Nucleus accumbens (tissue), 56 donors: ENCODE data around the gene SERPINB5.
"Not testable (repeated sequence)": the region's sequence is repeated elsewhere in the genome, so short reads cannot be mapped to it uniquely, and the experiment has no call there.

Experiments
- DNase-seq, 56 donors: peaks; one replicate each; lab custom pipeline; 2025; lab: John Stamatoyannopoulos, UW

Gene SERPINB5

DNA sequence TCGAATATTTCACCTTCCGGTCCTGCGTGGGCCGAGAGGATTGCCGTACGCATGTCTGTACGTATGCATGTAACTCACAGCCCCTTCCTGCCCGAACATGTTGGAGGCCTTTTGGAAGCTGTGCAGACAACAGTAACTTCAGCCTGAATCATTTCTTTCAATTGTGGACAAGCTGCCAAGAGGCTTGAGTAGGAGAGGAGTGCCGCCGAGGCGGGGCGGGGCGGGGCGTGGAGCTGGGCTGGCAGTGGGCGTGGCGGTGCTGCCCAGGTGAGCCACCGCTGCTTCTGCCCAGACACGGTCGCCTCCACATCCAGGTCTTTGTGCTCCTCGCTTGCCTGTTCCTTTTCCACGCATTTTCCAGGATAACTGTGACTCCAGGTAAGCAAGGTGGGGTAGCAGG is at the start of gene SERPINB5:
Gene SERPINB5, plus strand, starts transcription at position 291 of the 400 bp plus-strand sequence. CDS start 7,471 bp downstream, outside the sequence.
- no peak for DNase-seq

DNA sequence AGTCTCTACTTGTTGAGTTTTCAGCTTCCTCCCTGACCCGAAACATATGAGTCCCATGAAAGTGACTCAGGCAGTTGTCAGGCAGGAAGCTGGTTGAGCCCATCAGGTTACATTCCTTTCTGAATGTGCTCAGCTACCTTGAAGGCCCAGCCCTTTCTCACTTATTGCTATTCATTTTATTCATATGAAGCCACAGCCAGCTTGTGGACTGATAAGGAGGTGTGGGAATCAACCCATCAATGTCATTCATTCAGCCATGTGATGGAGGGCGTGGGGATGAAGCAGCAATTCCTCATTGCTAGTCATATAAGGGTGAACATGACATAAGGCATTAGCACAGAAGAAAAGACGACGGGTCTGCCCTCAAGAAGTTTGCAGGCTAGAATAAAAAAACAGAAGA is 49.2 kb upstream of the SERPINB5 start:
- DNase-seq = no peak

GRCh38 chr18:63430526-63430925 is 46.2 kb upstream of the SERPINB5 start:
- no peak for DNase-seq

GRCh38 chr18:63431180-63431579 is 45.6 kb upstream of the SERPINB5 start:
- no peak for DNase-seq

- no peak for DNase-seq
Measured at GRCh38 chr18:63433334-63433866, 43.4 kb upstream of the SERPINB5 start.

- no peak for DNase-seq
Measured at GRCh38 chr18:63438181-63438580, 38.6 kb upstream of the SERPINB5 start.

GRCh38 chr18:63439334-63439733 is 37.4 kb upstream of the SERPINB5 start:
- DNase-seq = peak in 41 of 56 donors; percentile 1 to 64 (median 13)

GRCh38 chr18:63440219-63440618 is 36.5 kb upstream of the SERPINB5 start:
- DNase-seq = no peak

DNA sequence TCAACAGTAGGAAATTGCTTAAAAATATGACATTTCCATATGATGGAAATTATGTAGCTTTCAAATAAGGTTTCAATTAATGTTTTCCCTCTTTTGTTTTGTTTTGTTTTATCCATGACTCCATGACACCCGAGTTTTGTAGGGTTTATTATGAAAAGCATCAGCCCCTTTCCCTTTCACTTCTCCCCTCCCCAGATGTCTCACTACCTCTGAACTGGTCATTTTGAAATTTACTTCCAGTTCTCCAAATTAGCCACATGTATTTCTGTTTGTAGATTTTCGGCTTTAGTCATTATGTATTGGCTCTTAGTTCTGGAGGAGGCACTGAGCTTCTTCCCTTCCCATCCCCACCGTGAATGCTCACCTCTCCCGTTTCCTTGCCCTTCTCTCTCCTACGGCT is 35.9 kb upstream of the SERPINB5 start:
- no peak for DNase-seq

- DNase-seq = no peak
Measured at GRCh38 chr18:63443829-63444228, 32.9 kb upstream of the SERPINB5 start.

GRCh38 chr18:63444580-63444979 is 32.2 kb upstream of the SERPINB5 start:
- no peak for DNase-seq

- no peak for DNase-seq
Measured at GRCh38 chr18:63445037-63445436, 31.7 kb upstream of the SERPINB5 start.

DNA sequence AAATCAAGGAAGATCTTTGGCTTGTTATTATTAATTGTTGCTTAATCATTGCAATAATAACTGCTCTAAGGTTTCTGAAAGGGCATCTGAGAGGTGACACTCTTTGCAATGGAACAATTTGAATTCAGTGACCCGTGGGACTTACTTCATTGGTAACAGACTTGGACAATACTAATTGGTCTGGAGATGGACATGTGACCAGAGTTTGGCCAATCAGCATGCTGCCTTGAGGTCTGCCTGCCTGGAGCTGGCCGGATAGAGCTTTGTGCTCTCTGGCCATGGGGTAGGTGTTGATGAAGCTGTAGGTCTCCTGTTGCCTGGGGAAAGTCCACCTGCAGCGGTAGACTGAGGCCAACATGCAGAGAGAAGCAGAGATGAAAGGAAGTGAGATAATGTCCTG is 30.5 kb upstream of the SERPINB5 start:
- DNase-seq = no peak

GRCh38 chr18:63447066-63447465 is 29.7 kb upstream of the SERPINB5 start:
- no peak for DNase-seq

DNA sequence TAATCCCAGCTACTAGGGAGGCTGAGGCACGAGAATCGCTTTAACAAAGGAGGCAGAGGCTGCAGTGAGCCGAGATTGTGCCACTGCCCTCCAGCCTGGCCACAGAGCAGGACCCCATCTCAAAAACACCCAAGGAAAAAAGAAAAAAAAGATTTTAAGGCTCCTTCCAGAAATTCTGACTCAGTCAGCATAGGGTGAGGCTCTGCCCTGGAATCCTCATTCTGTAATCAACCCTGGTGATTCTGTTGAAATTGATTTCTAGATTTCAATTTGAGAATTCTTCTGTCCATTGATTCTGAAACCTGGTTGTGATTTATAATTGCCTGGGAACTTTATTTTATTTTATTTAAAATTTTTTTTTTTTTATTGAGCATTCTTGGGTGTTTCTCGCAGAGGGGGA is 27.3 kb upstream of the SERPINB5 start:
- DNase-seq = no peak

DNA sequence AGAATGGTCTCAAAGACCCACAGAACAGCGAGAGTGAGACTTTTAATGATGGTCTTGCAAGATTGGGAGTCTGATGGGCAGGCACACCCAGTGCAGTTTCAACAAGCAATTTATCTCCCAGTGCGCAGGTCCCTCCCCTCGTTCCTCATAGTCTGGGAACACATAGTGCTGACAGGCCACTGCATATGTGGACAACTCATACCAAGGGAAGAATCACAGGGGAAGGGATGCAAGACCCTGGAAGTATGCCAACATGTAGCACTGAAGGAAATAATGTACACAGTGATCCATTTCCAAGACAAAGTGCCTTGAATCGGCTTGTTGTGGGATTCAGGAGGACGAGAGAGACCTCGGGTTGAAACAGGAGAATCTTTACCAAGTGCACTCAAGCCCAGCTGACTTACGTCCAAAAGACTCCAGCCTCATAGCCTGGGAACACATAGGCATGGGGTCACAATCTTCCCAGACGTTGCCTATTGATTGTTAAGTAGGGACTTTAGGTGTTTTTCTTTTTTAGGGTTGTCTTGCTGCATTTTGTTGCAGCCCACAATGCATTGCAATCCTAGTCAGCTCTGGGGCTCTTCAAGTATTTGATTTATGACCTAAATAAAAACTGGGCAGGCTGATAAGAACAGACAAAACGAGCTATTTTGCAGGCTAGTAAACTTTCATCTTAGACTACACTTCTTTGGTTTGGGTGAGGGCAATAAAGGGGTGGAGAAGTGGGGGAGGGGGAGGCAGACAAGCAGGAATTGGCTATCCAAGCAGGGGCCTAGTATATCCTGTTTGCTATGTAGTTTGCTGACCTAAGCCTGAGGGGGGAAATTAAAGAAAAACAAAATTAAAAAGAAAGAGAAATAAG is 24.7 kb upstream of the SERPINB5 start:
- DNase-seq = no peak

GRCh38 chr18:63452751-63453150 is 24.0 kb upstream of the SERPINB5 start:
- not testable (repeated sequence) for DNase-seq

GRCh38 chr18:63454497-63454896 is 22.3 kb upstream of the SERPINB5 start:
- DNase-seq = no peak

DNA sequence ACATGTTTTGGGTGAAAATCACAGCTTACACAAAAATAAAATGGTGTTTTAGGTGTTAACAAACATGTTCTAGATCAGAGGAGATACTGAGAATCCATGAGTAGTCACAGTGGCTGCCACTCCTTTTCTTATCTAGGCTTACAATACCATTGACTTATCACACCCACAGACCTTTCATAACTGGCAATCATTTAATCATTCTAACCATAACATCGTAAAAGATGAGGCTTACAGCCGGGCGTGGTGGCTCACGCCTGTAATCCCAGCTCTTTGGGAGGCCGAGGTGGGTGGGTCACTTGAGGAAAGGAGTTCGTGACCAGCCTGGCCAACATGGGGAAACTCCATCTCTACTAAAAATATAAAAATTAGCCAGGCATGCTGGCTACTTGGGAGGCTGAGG is 18.8 kb upstream of the SERPINB5 start:
- no peak for DNase-seq

DNA sequence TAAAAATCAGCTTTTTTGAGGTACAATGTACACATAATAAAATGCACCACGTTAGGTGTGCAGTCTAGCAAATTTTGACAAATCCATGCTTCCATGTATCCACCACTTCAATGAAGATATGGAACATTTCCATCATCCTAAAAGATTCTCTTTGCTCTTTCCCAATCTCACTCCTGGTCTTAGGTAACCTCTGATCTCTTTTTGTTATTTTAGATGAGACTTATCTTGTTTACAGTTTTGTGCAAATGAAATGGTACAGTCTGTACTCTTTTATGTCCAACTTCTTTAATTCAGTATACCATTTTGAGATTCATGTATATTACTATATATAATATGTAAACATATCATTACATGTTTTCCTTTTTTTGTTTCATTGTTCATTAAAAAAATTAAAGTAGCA is 16.3 kb upstream of the SERPINB5 start:
- no peak for DNase-seq

DNA sequence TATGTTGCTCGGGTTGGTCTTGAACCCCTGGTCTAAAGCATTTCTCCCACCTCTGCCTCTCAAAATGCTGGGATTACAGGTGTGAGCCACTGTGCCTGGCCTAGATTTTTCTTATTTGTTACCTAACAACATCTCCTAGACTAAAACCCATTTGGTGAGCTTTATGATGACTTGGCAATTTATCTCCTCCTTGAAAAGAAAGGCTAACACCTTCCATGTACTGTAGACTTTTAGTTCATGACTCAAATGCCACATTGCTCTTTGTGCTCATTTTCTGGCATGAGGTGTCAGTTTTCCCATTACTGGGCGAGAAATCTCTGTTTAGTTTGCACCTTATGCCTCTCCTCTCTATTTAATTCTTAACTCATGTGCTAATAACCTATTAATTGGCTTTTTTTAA is 12.3 kb upstream of the SERPINB5 start:
- no peak for DNase-seq

- DNase-seq = no peak
Measured at GRCh38 chr18:63465059-63465458, 11.7 kb upstream of the SERPINB5 start.
